HG02870 (cell line): ENCODE results near the gene RAB6B.

Experiments used
- ATAC-seq: cut with Tn5 transposase; IDR thresholded peaks from one replicate; pipeline ENCODE4 v1.9.1; 2021; ENCODE audit warnings: mild to moderate bottlenecking, moderate library complexity; ENCODE audit not compliant: unreplicated experiment

Gene RAB6B

DNA sequence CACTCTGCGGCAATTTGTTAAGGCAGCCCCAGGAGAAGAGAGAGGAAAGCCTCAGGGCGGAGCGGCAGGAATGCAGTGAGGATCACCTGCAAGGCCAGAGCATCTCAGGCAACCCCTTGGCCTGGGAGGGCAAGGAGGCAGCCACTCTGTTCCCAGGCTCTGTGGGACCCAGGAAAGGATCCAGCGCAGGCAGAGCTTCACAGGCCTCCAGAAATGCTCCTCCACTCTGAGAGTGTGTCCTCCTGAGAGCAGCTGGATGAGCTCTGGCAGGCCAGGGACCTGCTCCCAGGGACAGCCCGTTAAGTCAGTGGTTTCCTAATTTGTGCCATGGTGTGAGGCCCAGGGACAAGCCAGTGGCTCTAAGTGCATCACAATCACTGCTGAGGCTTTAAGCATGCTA is 35.2 kb downstream of the RAB6B start:
- ATAC-seq: no peak

DNA sequence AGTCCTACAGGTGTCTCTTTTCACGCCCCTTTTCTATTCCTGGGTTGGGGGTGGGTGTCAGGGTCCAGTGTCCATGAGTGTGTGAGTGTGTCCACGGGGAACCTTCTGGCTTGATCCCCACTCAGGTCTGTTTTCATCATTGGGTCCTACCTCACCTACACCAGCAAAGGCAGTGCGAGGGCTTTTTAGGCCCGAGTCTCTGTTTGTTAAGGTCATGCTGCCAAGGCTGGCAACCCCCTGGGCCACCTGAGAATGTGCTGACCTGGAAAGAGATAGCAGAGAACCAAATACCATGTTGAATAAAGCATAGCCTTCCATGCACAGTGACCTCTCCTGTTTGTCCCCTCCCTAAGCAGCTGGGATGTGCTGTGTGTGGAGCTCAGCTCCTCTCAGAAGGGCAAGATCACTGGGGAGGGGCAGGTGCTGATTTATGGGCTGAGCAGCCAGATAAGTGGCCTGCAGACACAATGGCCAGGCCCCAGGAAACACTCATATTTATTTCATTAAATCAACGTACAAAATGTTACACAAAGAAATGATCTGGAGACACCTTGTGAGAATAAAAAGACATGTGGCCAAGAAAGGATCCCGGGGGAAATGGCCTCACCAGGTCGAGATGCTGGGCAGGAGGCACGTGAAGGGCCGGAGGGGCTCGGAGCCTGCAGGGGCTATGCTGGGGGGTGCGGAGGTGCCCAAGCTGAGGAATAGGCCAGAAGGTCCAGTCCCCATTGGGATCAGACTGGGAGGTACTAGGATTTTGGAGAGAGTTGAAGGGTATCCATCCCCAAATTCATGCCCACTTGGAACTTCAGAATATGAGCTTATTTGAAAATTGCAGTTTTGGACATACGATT is 36.1 kb downstream of the RAB6B start:
- ATAC-seq: no peak

DNA sequence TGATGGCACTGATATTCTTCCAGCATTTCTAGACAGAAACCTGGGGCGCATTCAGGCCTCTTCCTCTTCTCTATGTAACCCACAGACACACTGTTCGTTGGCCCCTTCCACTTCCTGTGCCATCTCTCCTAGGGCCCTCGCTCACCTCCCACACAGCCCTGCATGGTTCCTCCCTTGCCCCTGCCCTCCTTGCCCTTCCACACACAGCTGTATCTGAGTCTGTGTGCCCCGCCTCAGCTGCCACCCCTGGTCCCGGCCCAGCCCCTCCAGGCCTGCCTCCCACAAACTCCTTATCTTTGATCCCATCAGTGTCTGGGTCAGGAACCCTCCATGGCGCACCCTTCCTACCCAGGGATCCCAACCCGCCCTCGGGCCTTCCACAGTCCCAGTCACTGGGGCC is 37.9 kb downstream of the RAB6B start:
- no peak for ATAC-seq

GRCh38 chr3:133856316-133856715 is 39.4 kb downstream of the RAB6B start:
- ATAC-seq: no peak

DNA sequence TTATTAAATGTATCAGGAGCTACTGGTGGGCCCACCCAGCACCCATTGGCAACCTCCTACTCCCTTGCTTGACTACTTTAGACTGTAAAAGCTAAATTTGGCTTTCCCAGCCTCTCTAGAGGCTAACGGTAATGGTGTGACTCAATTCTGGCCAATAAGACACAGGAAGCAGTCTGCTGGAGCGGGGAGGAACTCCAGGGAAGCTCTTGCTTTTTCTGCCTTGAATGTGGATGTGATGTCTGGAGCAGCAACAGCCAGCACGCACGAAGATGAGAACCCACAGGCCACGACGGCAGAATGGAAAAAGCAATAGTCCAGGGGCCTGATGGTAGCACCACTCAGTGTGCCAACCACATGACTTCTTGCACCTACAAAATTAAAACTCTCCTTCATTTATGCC is 39.9 kb downstream of the RAB6B start:
- no peak for ATAC-seq

GRCh38 chr3:133855002-133855370 is 40.7 kb downstream of the RAB6B start:
- no peak for ATAC-seq

DNA sequence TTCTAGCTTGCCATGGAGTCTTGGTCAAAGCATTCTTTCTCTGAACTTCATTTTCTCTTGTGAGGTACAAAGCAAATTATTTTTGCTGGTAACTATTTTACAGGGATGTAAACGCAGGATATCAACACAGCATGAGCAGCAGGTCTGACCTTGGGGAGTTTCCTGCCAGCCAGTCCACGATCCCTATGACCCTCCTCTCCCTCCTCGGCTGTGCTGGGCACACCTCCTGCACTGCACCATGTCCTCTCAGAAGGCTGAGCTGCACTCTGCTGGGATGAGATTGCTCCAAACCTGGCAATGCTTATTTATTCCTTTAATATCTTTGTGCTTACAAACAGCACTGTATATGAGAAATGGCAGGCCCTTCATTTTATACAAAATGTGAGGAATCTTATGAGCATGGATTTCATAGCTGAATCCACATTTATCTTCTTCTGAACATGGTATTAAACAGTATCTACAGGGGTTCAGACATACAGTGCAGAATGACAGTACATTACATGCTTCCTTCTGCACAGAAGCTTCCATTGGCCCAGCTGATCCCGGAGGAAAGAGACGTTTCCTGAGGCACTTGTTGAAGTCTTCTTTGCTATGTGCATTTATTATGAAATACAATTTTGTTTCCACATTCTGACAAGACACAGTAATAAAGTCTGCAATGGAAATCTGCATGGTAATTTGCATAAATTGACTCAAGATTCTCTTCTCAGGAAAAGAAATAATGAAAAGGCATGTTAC is 41.2 kb downstream of the RAB6B start:
- no peak for ATAC-seq

DNA sequence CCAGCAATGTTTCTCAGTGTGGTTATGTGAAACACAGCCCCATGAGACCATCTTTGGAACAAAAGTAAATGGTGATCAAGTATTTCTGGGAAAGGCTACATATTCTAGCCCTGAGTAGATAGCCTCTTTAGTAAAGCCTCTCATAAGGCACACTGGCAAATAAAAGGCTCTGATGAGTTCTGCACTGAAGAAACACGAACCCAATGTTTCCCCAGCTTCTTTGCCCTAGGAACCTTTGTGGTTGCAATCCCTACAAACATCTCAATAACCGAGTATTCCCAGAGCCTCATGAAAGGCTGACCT is 41.8 kb downstream of the RAB6B start:
- no peak for ATAC-seq

GRCh38 chr3:133853063-133853924 is 42.4 kb downstream of the RAB6B start:
- no peak for ATAC-seq

DNA sequence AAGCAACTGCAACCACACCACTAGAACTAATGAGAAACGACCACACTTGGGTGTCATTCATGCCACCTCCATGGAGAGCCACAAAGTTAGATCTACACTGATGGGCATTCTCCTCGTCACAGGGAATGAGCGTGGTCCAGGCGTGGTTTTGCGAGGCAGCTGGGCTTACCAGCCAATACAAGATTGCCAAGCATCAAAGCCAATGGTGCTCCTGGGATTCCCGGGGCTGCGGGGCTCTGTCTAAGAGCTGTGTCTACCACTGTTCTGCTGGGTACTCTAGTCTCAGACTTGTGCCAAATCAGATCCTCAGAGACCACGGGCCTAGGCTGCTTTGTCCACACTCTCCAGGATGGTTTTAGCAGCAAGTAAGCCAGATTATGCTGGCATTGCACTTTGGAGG is 43.8 kb downstream of the RAB6B start:
- no peak for ATAC-seq

- no peak for ATAC-seq
Measured at GRCh38 chr3:133851266-133851906, 44.3 kb downstream of the RAB6B start.

DNA sequence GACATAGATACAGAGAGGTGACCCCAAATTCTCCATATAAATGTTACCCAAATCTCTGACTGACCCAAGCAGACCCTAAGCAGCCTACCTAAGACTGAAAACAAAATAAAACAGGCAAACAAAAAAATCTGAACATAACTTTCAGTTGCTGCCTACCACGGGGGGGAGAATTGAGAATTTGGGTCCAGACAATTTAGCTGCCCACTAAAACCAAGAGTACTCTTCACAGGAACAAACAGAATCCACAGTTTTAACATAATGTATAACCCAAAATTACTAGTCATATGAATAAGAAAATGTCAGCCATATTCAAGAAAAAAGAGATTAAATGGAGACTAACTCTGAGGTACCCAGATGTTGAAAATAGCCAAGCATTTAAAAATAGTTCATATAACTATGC is 45.6 kb downstream of the RAB6B start:
- ATAC-seq: no peak

DNA sequence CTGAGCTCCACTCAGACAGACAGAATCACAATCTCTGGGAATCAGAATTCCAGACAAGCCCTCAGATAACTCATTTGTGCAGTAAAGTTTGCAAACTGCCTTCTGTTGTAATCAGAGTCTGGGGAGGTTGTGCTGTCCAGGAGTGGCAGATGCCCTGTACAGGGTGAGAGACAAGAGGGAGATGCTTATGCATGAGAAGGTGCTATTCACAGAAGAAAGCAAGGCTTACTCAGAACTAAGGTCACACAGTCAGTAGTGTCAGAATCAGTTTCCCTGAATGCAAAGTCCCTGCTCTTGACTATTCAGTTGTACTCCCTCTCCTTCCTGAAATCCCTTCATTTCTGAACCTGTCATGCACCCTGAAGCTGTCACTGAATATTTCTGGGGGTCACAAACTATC is 46.3 kb downstream of the RAB6B start:
- ATAC-seq: no peak

DNA sequence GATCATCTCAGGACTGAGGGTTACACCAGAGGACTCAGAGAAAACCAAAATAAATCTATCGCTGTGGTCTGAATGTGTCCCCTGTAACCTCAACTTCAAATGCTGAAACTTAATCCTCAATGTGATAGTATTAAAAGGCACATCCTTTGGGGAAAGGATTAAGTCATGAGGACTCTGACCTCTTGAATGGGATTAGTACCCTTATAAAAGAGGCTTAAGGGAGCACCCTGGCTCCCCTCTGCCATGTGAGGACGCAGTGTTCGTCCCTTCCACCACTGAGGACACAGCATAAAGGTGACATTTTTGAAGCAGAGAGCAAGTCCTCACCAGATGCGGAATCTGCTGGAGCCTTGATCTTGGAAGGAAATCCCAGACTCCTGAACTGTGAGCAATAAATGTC is 50.6 kb downstream of the RAB6B start:
- no peak for ATAC-seq

DNA sequence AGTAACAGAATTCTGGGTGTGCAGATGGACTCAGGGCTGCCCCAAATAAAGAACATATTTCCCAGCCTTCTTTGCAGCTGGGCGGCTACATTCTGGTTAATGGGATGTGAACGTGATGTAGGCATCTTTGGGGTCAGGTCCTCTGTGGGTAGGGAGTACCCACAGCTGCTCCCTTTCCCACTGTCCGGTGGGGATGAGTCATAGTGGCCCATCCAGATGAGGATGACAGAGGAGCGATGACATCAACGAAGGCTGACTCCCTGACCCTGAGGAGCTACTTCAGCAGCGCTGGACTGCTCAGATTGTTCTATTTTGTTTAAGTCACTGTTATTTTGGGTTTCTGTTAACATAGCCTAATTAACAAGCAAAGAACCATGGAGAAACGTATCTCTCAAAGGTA is 52.0 kb downstream of the RAB6B start:
- ATAC-seq: no peak

- ATAC-seq: no peak
Measured at GRCh38 chr3:133842158-133842557, 53.5 kb downstream of the RAB6B start.

- ATAC-seq: no peak
Measured at GRCh38 chr3:133841196-133841595, 54.5 kb downstream of the RAB6B start.

DNA sequence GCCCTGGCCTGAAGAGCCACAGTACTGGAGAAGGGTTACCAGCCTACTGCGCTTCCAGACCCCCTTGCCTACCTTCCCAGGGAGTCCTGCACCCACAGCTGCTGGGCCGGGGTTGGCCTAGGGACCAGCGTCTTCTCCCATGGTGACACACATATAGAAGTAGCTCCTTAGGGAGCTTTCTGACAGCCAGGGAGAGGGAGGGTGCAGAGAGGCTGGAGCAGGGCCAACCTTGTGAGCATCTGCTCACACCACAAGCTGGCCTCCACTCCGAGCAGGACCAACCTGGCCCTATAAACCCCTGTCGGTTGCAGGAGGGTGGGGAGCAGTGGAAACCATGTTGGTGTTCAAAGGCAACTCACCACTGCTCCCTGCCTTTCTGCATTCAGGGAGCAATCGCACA is 54.9 kb downstream of the RAB6B start:
- ATAC-seq: no peak

- no peak for ATAC-seq
Measured at GRCh38 chr3:133840055-133840737, 55.5 kb downstream of the RAB6B start.

GRCh38 chr3:133838916-133839800 is 56.5 kb downstream of the RAB6B start:
- no peak for ATAC-seq
